IPS DF 6.9 (cell line): Measurements from ENCODE around the gene MICU1.
"Not testable (repeated sequence)": the region's sequence is repeated elsewhere in the genome, so short reads cannot be mapped to it uniquely, and the experiment has no call there.

Source experiments
- DNase-seq: peaks from one replicate; pipeline ENCODE4 v3.0.0-alpha.2; 2013; ENCODE audit warnings: low read depth, low spot score
- H3K27ac ChIP-seq: one replicate; pipeline ENCODE4 v1.5.1; 2013; ENCODE audit warnings: low read length, control low read depth
- H3K27me3 ChIP-seq: 2 replicates; pipeline ENCODE4 v1.6.1; 2013; ENCODE audit warnings: mild to moderate bottlenecking, low read length; ENCODE audit not compliant: control insufficient read depth, insufficient read depth
- H3K36me3 ChIP-seq: 2 replicates; pipeline ENCODE4 v1.6.1; 2013; ENCODE audit warnings: low read length; ENCODE audit not compliant: control insufficient read depth, insufficient read depth
- H3K4me1 ChIP-seq: 2 replicates; pipeline ENCODE4 v1.6.1; 2013; ENCODE audit warnings: low read length; ENCODE audit not compliant: control insufficient read depth, insufficient read depth
- H3K4me3 ChIP-seq: 2 replicates; pipeline ENCODE4 v1.5.1; 2013; ENCODE audit warnings: mild to moderate bottlenecking, low read length
- H3K9me3 ChIP-seq: 2 replicates; pipeline ENCODE4 v1.6.1; 2013; ENCODE audit warnings: low read length, inconsistent platforms; ENCODE audit not compliant: control insufficient read depth, insufficient read depth
- WGBS: extraction: QIAGEN DNeasy Blood & Tissue Kit; methylation state at CpG from one replicate; pipeline ENCODE4 v1.1.7; 2013; ENCODE audit warnings: mixed read lengths, missing lambda C conversion rate; ENCODE audit not compliant: insufficient read length, insufficient coverage; 5-methylcytosine and 5-hydroxymethylcytosine counted together

The MICU1 gene

GRCh38 chr10:72461085-72461484, 164.8 kb downstream of the MICU1 start:
- Histone ChIP-seq H3K27ac (no peak overlapping the region), H3K4me3 (no peak overlapping the region), H3K27me3 (no peaks in the 10 kb centered on the region), H3K4me1 (no peaks in the 10 kb centered on the region), H3K36me3 (no peaks in the 10 kb centered on the region), H3K9me3 (no peaks in the 10 kb centered on the region)
- no CpG with 5 or more reads among the region's 2 CpGs for WGBS
- DNase-seq: no peak

- H3K4me3 ChIP-seq: no peak overlapping the region
- no peaks in the 10 kb centered on the region for H3K4me1 ChIP-seq
- H3K27me3 ChIP-seq: no peaks in the 10 kb centered on the region
- no peaks in the 10 kb centered on the region for H3K9me3 ChIP-seq
- no peak for DNase-seq
- no peaks in the 10 kb centered on the region for H3K36me3 ChIP-seq
- H3K27ac ChIP-seq: no peak overlapping the region
Measured at GRCh38 chr10:72460284-72460876, 165.5 kb downstream of the MICU1 start.

GRCh38 chr10:72459301-72459700, 166.6 kb downstream of the MICU1 start:
- H3K4me1 ChIP-seq: no peaks in the 10 kb centered on the region
- WGBS: no CpG with 5 or more reads among the region's 3 CpGs
- DNase-seq: no peak
- no peak overlapping the region for H3K27ac ChIP-seq
- no peaks in the 10 kb centered on the region for H3K36me3 ChIP-seq
- H3K27me3 ChIP-seq: no peaks in the 10 kb centered on the region
- H3K4me3 ChIP-seq: no peak overlapping the region
- H3K9me3 ChIP-seq: no peaks in the 10 kb centered on the region

GRCh38 chr10:72455889-72456595, 169.8 kb downstream of the MICU1 start:
- Histone ChIP-seq H3K4me1 (no peaks in the 10 kb centered on the region; the same call in 1 of the 2 replicates), H3K27ac (no peak overlapping the region), H3K4me3 (no peak overlapping the region), H3K27me3 (no peaks in the 10 kb centered on the region), H3K9me3 (no peaks in the 10 kb centered on the region), H3K36me3 (no peaks in the 10 kb centered on the region; the same call in 1 of the 2 replicates)
- WGBS: no CpG with 5 or more reads among the region's 3 CpGs
- DNase-seq: no peak

GRCh38 chr10:72449941-72450441, 175.9 kb downstream of the MICU1 start:
- H3K27ac ChIP-seq: no peak overlapping the region
- DNase-seq: no peak
- no CpG with 5 or more reads among the region's 6 CpGs for WGBS

GRCh38 chr10:72445851-72446250, 180.0 kb downstream of the MICU1 start:
- H3K27me3 ChIP-seq: no peaks in the 10 kb centered on the region
- DNase-seq: no peak
- WGBS: no CpG with 5 or more reads among the region's 3 CpGs
- H3K36me3 ChIP-seq: no peaks in the 10 kb centered on the region
- H3K4me1 ChIP-seq: no peaks in the 10 kb centered on the region
- no peak overlapping the region for H3K4me3 ChIP-seq
- H3K9me3 ChIP-seq: no peaks in the 10 kb centered on the region
- no peak overlapping the region for H3K27ac ChIP-seq

More at GRCh38 chr10:72449941-72450441, 175.9 kb downstream of the MICU1 start:
- H3K36me3 ChIP-seq: no peaks in the 10 kb centered on the region; the same call in 1 of the 2 replicates
- H3K9me3 ChIP-seq: no peaks in the 10 kb centered on the region
- no peaks in the 10 kb centered on the region; the same call in 1 of the 2 replicates for H3K4me1 ChIP-seq
- H3K27me3 ChIP-seq: no peaks in the 10 kb centered on the region
- no peak overlapping the region for H3K4me3 ChIP-seq

GRCh38 chr10:72442969-72443368, 182.9 kb downstream of the MICU1 start:
- no CpG with 5 or more reads among the region's 3 CpGs for WGBS
- DNase-seq, H3K36me3 ChIP-seq: not testable (repeated sequence)

GRCh38 chr10:72435570-72435969, 190.3 kb downstream of the MICU1 start:
- H3K27me3 ChIP-seq: no peaks in the 10 kb centered on the region
- no peak overlapping the region for H3K4me3 ChIP-seq
- no peak for DNase-seq
- no peaks in the 10 kb centered on the region for H3K4me1 ChIP-seq
- no peaks in the 10 kb centered on the region for H3K9me3 ChIP-seq
- H3K27ac ChIP-seq: no peak overlapping the region
- H3K36me3 ChIP-seq: no peaks in the 10 kb centered on the region
- WGBS: no CpG with 5 or more reads among the region's 12 CpGs

More at GRCh38 chr10:72442969-72443368, 182.9 kb downstream of the MICU1 start:
- not testable (repeated sequence) for H3K9me3 ChIP-seq, H3K4me3 ChIP-seq, H3K27me3 ChIP-seq, H3K4me1 ChIP-seq, H3K27ac ChIP-seq

GRCh38 chr10:72430936-72431335, 194.9 kb downstream of the MICU1 start:
- no CpG with 5 or more reads among the region's 4 CpGs for WGBS
- H3K27me3 ChIP-seq, H3K27ac ChIP-seq, DNase-seq, H3K36me3 ChIP-seq, H3K4me3 ChIP-seq, H3K4me1 ChIP-seq, H3K9me3 ChIP-seq: not testable (repeated sequence)

GRCh38 chr10:72429931-72430330, 195.9 kb downstream of the MICU1 start:
- no CpG with 5 or more reads among the region's 1 CpG for WGBS
- Histone ChIP-seq H3K36me3 (no peaks in the 10 kb centered on the region), H3K9me3 (no peaks in the 10 kb centered on the region), H3K27me3 (no peaks in the 10 kb centered on the region), H3K4me3 (no peak overlapping the region), H3K27ac (no peak overlapping the region), H3K4me1 (no peaks in the 10 kb centered on the region)
- DNase-seq: no peak
